Stimulated activated CD8-positive, alpha-beta memory T cell treated with anti-CD3 and anti-CD28 coated beads, Interleukin-4, amount 100 ng/mL, for 24 hours (primary cell): ENCODE data around the gene AQP10.
"Not testable (repeated sequence)": the region's sequence is repeated elsewhere in the genome, so short reads cannot be mapped to it uniquely, and the experiment has no call there.

ENCODE experiments used
- DNase-seq: peaks from one replicate; pipeline ENCODE4 v3.0.0-alpha.2; 2020; ENCODE audit warnings: low read depth

The AQP10 gene

GRCh38 chr1:154344977-154345837 lies 24.3 kb downstream of the AQP10 start:
- DNase-seq: no peak

- DNase-seq: no peak
Measured at GRCh38 chr1:154346276-154346917, 25.5 kb downstream of the AQP10 start.

DNA sequence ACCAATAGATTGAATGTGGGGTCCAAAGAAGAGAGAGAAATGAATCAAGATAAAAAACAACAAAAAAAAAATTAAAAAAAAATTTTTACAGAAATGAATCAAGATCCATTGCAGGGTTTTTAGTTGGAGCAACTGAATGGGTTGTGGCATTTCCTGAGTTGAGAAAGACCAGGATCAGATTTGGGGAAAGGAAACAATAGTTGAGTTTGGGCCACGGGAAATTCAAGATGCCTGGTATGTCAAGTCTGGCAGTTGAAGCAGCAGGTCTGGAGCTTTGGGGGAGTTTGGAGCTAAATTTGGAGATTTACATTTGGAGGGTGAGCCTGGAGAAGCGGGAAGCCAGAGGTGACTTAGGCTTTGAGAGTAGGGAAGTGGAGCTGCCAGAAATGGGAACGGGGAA lies 27.1 kb downstream of the AQP10 start:
- DNase-seq: no peak

DNA sequence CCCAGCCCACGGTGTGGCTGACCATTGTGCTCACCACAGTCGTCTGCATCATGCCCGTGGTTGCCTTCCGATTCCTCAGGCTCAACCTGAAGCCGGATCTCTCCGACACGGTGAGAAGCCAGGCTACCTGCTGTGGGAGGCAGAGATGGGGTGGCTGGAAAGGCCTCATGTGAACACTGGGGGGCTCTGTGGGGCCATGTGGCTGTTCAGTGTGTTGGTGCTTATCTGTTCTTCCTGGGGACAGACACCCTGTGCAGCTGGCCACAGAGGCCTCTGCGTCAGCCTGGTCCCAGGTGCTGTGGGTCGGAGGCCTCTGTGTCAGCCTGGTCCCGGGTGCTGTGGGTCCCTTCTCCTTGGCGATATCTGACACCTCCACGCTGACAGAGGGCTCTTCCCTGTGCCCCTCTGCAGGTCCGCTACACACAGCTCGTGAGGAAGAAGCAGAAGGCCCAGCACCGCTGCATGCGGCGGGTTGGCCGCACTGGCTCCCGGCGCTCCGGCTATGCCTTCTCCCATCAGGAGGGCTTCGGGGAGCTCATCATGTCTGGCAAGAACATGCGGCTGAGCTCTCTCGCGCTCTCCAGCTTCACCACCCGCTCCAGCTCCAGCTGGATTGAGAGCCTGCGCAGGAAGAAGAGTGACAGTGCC lies 27.7 kb downstream of the AQP10 start:
- no peak for DNase-seq

- no peak for DNase-seq
Measured at GRCh38 chr1:154349121-154349520, 28.2 kb downstream of the AQP10 start.

GRCh38 chr1:154350383-154350782 lies 29.5 kb downstream of the AQP10 start:
- no peak for DNase-seq

GRCh38 chr1:154351363-154352068 lies 30.6 kb downstream of the AQP10 start:
- DNase-seq: no peak

GRCh38 chr1:154352245-154352580 lies 31.3 kb downstream of the AQP10 start:
- no peak for DNase-seq

DNA sequence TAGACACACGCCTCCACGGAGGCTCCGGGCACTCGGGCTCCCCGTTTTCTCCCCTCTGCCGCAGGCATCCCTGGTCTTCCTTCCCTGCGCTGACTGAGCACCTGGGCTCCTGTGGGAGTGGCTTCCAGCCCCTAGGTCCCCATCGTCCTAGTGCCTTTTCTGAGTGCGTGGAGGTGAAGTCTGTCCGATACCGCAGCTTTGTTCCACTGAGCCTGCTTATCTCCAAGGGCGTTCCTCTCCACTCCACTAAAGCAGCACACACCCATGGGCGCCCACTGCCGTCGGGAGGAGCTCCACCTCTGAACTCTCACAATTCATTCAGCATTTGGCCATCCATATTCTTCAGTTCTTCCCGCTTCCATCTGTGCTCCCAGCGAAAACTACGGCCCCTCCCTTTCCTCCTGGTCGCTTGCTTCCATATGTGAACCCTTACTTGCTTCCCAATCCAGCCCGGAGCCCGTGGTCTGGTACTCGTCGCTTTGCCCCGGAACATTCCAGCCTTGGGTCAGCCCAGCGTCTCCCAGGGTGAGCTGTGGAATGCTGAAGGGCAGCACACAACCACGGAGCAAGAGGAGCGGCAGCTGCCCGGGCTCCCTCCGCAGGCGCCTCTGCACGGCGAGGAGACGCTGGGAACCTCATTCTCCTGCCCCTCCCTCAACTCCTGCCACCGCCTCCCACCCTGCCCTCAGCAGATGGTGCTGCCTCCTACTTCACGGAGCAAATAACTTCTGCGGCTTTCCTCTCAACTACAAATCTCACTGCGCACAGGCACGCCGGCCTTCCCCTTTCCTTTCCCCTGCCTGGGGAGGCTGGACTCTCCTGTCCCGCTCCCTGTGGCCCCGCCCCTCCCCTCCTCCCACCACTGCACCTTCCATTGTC lies 31.9 kb downstream of the AQP10 start:
- no peak for DNase-seq

DNA sequence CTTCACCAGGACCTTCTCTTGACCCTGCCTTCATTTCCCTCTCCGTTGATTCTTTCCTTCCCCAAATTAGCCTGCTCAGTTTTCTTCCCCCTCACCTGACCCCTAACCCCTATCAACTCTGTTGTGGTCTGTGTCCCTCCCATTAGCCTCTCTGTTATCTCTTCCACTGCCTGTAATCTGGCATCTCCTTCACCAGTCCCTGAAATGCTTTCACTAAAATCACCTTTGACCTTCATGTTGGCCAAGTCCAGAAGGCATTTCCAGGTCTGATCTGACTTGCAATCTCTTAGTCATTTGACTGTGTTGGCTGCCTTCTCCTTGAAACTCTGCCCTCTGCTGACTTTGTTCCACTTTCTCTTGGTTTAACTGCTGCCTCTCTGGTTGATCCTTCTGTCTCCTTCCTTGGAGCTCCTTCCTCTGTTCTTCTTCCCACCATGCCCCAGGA lies 32.6 kb downstream of the AQP10 start:
- no peak for DNase-seq

DNA sequence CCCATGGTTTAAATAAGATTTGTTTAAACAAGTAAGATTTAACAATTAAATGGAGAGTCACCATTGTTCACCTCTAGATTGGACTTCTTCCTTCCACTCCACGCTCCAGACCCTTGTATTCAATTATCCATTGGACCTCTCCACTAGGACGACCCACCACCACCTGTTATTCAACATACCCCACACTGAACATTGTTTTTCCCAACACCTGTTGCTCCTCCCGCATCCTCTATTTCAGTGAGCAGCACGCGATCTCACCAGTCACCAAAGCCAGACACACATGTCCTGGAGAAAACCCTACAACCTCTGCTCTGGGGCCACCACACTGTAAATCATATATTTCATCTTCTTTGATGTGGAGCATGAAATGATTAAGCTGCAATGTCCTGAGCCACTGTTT lies 33.1 kb downstream of the AQP10 start:
- no peak for DNase-seq

DNA sequence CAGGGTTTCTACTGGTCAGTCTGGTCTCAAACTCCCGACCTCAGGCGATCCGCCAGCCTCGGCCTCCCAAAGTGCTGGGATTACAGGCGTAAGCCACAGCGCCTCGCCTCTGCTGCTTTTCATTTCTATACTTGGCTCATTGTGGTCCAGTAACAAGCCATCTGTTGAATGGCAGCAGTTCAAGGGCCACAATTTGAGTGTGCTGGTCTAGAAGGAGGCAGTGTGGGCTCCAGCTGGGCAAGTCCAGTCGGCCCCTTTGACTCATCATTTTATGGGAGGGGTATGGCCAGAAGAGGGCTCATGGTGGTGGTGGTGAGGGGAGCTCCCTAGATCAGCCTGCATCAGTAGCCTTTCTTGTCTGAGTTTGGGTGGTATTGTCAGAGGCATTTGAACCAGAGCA lies 37.6 kb downstream of the AQP10 start:
- DNase-seq: no peak

GRCh38 chr1:154360288-154360687 lies 39.4 kb downstream of the AQP10 start:
- DNase-seq: no peak

- not testable (repeated sequence) for DNase-seq
Measured at GRCh38 chr1:154360881-154361280, 40.0 kb downstream of the AQP10 start.

- DNase-seq: no peak
Measured at GRCh38 chr1:154361357-154361756, 40.5 kb downstream of the AQP10 start.

GRCh38 chr1:154371436-154371835 lies 50.5 kb downstream of the AQP10 start:
- DNase-seq: no peak

DNA sequence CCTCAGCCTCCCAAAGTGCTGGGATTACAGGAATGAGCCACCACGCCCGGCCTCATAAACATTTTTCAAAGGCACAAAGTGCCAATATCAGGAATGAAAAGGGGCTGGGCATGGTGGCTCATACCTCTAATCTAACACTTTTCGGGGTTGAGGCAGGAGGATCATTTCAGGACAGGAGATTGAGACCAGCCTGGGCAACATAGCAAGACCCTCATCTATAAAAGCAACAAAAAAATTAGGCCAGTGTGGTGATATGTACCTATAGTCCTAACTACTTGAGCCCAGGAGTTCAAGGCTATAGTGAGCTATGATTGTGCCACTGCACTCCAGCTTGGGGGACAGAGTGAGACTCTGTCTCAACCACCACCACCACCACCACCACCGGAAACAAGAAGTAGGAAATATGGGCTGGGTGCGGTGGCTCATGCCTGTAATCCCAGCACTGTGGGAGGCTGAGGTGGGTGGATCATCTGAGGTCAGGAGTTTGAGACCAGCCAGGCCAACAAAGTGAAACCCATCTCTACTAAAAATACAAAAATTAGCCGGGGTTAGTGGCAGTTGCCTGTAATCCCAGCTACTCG lies 53.0 kb downstream of the AQP10 start:
- not testable (repeated sequence) for DNase-seq
